IMR-90 (cell line): ENCODE results near the gene TAGLN3.

Experiments
- CHD1 ChIP-seq: IDR thresholded peaks from 2 replicates; pipeline ENCODE4 v1.6.1; 2012; ENCODE audit warnings: low read depth, low read length, improper control_type of control experiment
- FOS ChIP-seq: fragments of 150-350 bp; IDR thresholded peaks from 2 replicates; pipeline ENCODE4 v1.6.1; 2016; ENCODE audit warnings: low read depth, low read length
- MAZ ChIP-seq: IDR thresholded peaks from 2 replicates; pipeline ENCODE4 v1.6.1; 2012; ENCODE audit warnings: low read depth, mild to moderate bottlenecking, low read length, improper control_type of control experiment, moderate library complexity, borderline replicate concordance
- POLR2A ChIP-seq: IDR thresholded peaks from 2 replicates; pipeline ENCODE4 v1.6.1; 2012; ENCODE audit warnings: mild to moderate bottlenecking, low read depth, low read length
- RAD21 ChIP-seq: IDR thresholded peaks from 2 replicates; pipeline ENCODE4 v1.6.1; 2012; ENCODE audit warnings: low read length, improper control_type of control experiment
- RCOR1 ChIP-seq: IDR thresholded peaks from 2 replicates; pipeline ENCODE4 v1.6.1; 2012; ENCODE audit warnings: mild to moderate bottlenecking, low read length, improper control_type of control experiment; ENCODE audit not compliant: insufficient replicate concordance
- SMC3 ChIP-seq: fragments of 150-350 bp; IDR thresholded peaks from 2 replicates; pipeline ENCODE4 v1.6.1; 2016; ENCODE audit warnings: low read depth, mild to moderate bottlenecking, antibody characterized with exemption, low read length, moderate library complexity
- TF ChIP-seq, protein P1 (sequence below): conservative IDR thresholded peaks from 2 replicates; pipeline ENCODE4 v1.5.1; 2012; ENCODE audit warnings: mild to moderate bottlenecking, low read depth, low read length, improper control_type of control experiment
- TF ChIP-seq, protein P2 (sequence below): fragments of 150-350 bp; IDR thresholded peaks from 2 replicates; pipeline ENCODE4 v1.6.1; 2017; ENCODE audit warnings: mild to moderate bottlenecking, antibody characterized with exemption, low read length, low read depth

DNA sequence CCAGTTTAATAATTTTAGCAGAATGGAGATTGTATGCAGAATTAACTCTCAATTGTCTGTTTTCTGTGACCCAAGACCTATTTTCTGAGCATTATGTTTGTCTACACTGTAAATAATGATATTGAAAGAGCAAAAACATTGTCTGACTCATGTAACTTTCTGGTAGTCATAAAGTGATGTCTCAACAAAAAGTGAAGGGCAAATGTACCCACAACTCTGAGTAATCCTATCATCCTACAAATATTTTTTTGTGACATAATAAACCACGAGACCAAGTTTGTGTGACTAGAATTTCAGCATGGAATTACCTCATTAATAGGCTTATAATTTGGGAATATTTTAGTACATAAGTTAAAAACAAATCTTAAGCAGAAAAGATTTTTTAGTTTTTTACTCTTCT is 35.3 kb upstream of the TAGLN3 start:
- no peak for TF ChIP-seq MAZ
- TF ChIP-seq, protein P1, sequence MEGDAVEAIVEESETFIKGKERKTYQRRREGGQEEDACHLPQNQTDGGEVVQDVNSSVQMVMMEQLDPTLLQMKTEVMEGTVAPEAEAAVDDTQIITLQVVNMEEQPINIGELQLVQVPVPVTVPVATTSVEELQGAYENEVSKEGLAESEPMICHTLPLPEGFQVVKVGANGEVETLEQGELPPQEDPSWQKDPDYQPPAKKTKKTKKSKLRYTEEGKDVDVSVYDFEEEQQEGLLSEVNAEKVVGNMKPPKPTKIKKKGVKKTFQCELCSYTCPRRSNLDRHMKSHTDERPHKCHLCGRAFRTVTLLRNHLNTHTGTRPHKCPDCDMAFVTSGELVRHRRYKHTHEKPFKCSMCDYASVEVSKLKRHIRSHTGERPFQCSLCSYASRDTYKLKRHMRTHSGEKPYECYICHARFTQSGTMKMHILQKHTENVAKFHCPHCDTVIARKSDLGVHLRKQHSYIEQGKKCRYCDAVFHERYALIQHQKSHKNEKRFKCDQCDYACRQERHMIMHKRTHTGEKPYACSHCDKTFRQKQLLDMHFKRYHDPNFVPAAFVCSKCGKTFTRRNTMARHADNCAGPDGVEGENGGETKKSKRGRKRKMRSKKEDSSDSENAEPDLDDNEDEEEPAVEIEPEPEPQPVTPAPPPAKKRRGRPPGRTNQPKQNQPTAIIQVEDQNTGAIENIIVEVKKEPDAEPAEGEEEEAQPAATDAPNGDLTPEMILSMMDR: no peak
- TF ChIP-seq RAD21: no peak
- no peak for TF ChIP-seq SMC3
- no peak for TF ChIP-seq POLR2A
- no peak for TF ChIP-seq CHD1
- TF ChIP-seq, protein P2, sequence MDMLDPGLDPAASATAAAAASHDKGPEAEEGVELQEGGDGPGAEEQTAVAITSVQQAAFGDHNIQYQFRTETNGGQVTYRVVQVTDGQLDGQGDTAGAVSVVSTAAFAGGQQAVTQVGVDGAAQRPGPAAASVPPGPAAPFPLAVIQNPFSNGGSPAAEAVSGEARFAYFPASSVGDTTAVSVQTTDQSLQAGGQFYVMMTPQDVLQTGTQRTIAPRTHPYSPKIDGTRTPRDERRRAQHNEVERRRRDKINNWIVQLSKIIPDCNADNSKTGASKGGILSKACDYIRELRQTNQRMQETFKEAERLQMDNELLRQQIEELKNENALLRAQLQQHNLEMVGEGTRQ: no peak
- TF ChIP-seq FOS: no peak; the same call in 1 of the 2 replicates
- TF ChIP-seq RCOR1: no peak
